Panc1 (cell line): ENCODE results near the gene GDF2. TPM values are rescaled to one million over a fixed set of nuclear protein-coding genes. Genes with fewer than 3 reads are reported as not detected.

Experiments used
- ATAC-seq: fragments of 200-7000 bp; cut with Tn5 transposase; 2 replicates; pipeline ENCODE4 v1.9.1; 2020; ENCODE audit warnings: mild to moderate bottlenecking, moderate library complexity
- BruUV-seq: library from RNA; stranded (reverse); fragments of 400-500 nt; replicated peaks from 2 replicates; lab custom pipeline; 2021; lab: Mats Ljungman, UMichigan
- CTCF ChIA-PET: fragments of 300-600 bp; sonication (Branson Sonifier 250); formaldehyde crosslinking; loops from one replicate; lab custom pipeline; 2022; ENCODE audit warnings: antibody characterized with exemption; lab: Charles Lee
- POLR2A ChIA-PET: fragments of 300-600 bp; sonication (Branson Sonifier 250); formaldehyde crosslinking; loops from one replicate; lab custom pipeline; 2022; ENCODE audit warnings: antibody characterized with exemption; lab: Charles Lee
- DNase-seq: peaks from one replicate; pipeline ENCODE4 v3.0.0-alpha.2; 2010; ENCODE audit warnings: low read depth, low spot score
- H3K27ac ChIP-seq: 2 replicates; pipeline ENCODE4 v1.5.1; 2011; ENCODE audit warnings: mild to moderate bottlenecking, low read length, inconsistent platforms
- H3K27me3 ChIP-seq: fragments of 200-500 bp; sonication (Bioruptor generic); 2 replicates; pipeline ENCODE4 v1.6.0; 2014; ENCODE audit warnings: low read length, inconsistent platforms; ENCODE audit not compliant: control insufficient read depth, insufficient read depth
- H3K36me3 ChIP-seq: fragments of 200-500 bp; sonication (Bioruptor generic); 2 replicates; pipeline ENCODE4 v1.5.1; 2014; ENCODE audit warnings: inconsistent platforms, mild to moderate bottlenecking, low read length, moderate library complexity; ENCODE audit not compliant: control insufficient read depth, insufficient read depth
- H3K4me1 ChIP-seq: 2 replicates; pipeline ENCODE4 v1.5.1; 2011; ENCODE audit warnings: inconsistent platforms, mild to moderate bottlenecking, low read length, moderate library complexity; ENCODE audit not compliant: control insufficient read depth, insufficient read depth
- H3K4me3 ChIP-seq, 2 experiments: 2 replicates each; pipeline ENCODE4 v1.5.1; 2011 to 2012; ENCODE audit warnings: low read depth in 2 of 2, low read length in 2 of 2, mild to moderate bottlenecking in 2 of 2, inconsistent platforms in 1 of 2, moderate library complexity in 1 of 2
- H3K9me3 ChIP-seq: fragments of 200-500 bp; sonication (Bioruptor generic); 2 replicates; pipeline ENCODE4 v1.5.1; 2014; ENCODE audit warnings: low read depth, mild to moderate bottlenecking, inconsistent platforms, low read length, moderate library complexity; ENCODE audit not compliant: control insufficient read depth, insufficient read depth
- POLR2AphosphoS5 ChIP-seq: IDR thresholded peaks from 2 replicates; pipeline ENCODE4 v1.6.1; 2012; ENCODE audit warnings: mild to moderate bottlenecking, low read depth, low read length, moderate library complexity
- SIN3A ChIP-seq: IDR thresholded peaks from 2 replicates; pipeline ENCODE4 v1.6.1; 2012; ENCODE audit warnings: low read depth, mild to moderate bottlenecking, low read length, moderate library complexity, borderline replicate concordance; ENCODE audit not compliant: insufficient read depth
- TCF7L2 ChIP-seq: IDR thresholded peaks from 2 replicates; pipeline ENCODE4 v1.6.1; 2011; ENCODE audit warnings: mild to moderate bottlenecking, low read depth, low read length, inconsistent platforms
- in situ Hi-C: cut with HindIII; loops from 2 replicates; pipeline ENCODE4 v1.10.0; 2016; ENCODE audit warnings: low sequenced_read_pairs, low pct_unique_long_range_greater_than_20kb
- intact Hi-C: fragments of 100-400 bp; cut with micrococcal nuclease; formaldehyde crosslinking; loops from one replicate; pipeline ENCODE4 v1.10.0; 2022; ENCODE audit not compliant: unreplicated experiment
- total RNA-seq: library from RNA; stranded (reverse); gene quantifications from one replicate; pipeline ENCODE4 v1.2.1, GENCODE V29; 2021; ENCODE audit not compliant: unreplicated experiment
- TF ChIP-seq, protein P1 (sequence below): fragments of 450-650 bp; IDR thresholded peaks from 2 replicates; pipeline ENCODE4 v1.5.1; 2017; ENCODE audit warnings: mild to moderate bottlenecking
- TF ChIP-seq, protein P2 (sequence below), 2 experiments: IDR thresholded peaks; 2 replicates each; pipeline ENCODE4 v1.6.1; 2011 to 2012; ENCODE audit warnings: low read depth in 2 of 2, control low read depth in 1 of 2, low read length in 1 of 2, mild to moderate bottlenecking in 1 of 2, moderate library complexity in 1 of 2; ENCODE audit not compliant: insufficient read depth in 1 of 2

Gene GDF2
- total RNA-seq, 1 experiment from 2014 or later, result not detected

DNA sequence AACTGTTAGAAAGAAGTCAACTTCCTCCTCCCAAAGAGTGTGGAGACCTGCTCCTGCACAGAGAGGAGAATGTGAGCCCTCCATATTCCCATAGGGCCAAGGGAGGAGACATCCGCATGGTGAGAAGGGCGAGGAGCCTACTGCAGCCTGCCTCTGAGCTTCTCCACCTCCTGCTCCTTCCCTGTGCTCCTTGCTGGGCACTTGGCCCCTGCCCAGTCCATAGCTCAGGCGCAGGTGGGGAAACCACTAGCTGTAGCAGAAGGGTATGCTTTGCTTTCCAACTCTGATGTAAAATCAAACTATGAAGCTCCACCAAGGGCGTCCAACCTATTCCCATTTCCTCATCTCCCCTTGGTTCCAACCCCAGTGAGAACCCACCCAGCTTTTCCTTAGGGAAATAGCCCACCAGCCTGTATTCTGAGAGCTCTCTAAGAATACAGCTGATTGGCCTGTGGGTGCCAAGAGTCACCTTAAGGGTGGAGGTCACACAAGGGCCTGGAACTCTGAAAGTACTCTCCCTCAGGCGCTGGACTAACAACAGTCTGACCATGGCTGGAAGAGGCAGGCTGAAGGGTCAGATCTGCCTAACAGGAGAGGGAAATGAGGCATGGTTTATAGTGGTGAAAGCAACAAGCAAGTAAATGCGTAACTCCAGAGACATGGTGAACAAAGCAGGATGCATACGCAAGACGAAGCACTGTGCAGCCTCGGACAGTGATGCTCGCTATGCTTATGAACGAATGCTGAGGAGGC, 47.9 kb downstream of the GDF2 start:
- no TSS peak for BruUV-seq
- ChIA-PET POLR2A (no interaction called here), CTCF (no interaction called here)
- in situ Hi-C loops (no loop called here), intact Hi-C loops (no loop called here)
- ATAC-seq, result no peak
- Histone ChIP-seq H3K9me3 (no peaks in the 10 kb centered on the region), H3K36me3 (no peaks in the 10 kb centered on the region), H3K27me3 (no peaks in the 10 kb centered on the region), H3K4me3 (no peak overlapping the region), H3K27ac (no peak overlapping the region), H3K4me1 (no peaks in the 10 kb centered on the region)
- TF ChIP-seq POLR2AphosphoS5, result no peak
- TF ChIP-seq, protein P1, sequence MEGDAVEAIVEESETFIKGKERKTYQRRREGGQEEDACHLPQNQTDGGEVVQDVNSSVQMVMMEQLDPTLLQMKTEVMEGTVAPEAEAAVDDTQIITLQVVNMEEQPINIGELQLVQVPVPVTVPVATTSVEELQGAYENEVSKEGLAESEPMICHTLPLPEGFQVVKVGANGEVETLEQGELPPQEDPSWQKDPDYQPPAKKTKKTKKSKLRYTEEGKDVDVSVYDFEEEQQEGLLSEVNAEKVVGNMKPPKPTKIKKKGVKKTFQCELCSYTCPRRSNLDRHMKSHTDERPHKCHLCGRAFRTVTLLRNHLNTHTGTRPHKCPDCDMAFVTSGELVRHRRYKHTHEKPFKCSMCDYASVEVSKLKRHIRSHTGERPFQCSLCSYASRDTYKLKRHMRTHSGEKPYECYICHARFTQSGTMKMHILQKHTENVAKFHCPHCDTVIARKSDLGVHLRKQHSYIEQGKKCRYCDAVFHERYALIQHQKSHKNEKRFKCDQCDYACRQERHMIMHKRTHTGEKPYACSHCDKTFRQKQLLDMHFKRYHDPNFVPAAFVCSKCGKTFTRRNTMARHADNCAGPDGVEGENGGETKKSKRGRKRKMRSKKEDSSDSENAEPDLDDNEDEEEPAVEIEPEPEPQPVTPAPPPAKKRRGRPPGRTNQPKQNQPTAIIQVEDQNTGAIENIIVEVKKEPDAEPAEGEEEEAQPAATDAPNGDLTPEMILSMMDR, result no peak
- TF ChIP-seq SIN3A, result no peak
- TF ChIP-seq TCF7L2, result no peak
- TF ChIP-seq, protein P2, sequence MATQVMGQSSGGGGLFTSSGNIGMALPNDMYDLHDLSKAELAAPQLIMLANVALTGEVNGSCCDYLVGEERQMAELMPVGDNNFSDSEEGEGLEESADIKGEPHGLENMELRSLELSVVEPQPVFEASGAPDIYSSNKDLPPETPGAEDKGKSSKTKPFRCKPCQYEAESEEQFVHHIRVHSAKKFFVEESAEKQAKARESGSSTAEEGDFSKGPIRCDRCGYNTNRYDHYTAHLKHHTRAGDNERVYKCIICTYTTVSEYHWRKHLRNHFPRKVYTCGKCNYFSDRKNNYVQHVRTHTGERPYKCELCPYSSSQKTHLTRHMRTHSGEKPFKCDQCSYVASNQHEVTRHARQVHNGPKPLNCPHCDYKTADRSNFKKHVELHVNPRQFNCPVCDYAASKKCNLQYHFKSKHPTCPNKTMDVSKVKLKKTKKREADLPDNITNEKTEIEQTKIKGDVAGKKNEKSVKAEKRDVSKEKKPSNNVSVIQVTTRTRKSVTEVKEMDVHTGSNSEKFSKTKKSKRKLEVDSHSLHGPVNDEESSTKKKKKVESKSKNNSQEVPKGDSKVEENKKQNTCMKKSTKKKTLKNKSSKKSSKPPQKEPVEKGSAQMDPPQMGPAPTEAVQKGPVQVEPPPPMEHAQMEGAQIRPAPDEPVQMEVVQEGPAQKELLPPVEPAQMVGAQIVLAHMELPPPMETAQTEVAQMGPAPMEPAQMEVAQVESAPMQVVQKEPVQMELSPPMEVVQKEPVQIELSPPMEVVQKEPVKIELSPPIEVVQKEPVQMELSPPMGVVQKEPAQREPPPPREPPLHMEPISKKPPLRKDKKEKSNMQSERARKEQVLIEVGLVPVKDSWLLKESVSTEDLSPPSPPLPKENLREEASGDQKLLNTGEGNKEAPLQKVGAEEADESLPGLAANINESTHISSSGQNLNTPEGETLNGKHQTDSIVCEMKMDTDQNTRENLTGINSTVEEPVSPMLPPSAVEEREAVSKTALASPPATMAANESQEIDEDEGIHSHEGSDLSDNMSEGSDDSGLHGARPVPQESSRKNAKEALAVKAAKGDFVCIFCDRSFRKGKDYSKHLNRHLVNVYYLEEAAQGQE (IDR thresholded peaks at IDR 0.05; ENCODE audit: insufficient read depth in 1 of 2, low read depth in 2 of 2, low read length in 1 of 2), result no peak
- no peak for DNase-seq

DNA sequence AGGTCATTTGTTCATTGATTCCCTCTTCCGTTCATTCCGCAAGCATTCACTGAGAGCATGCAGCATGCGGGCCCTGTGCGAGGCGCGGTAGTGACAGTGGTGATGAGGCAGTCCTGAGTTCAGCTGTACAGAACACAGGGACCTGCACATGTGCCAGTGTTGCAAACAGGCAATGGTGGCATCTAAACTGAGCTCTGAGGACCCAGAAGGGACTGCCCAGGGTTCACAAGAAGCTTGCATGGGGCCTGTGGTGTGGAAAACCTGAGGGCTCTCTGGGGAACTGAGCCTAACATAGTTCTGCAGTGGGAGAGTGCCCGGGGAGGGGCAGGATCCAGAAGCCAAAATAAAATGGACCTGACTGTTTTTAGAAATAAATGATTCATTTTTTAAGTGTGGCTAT, 48.6 kb downstream of the GDF2 start:
- TF ChIP-seq SIN3A (no peak), TCF7L2 (no peak), POLR2AphosphoS5 (no peak)
- TF ChIP-seq, protein P2 (IDR thresholded peaks at IDR 0.05; ENCODE audit: insufficient read depth in 1 of 2, low read depth in 2 of 2, low read length in 1 of 2), result no peak
- TF ChIP-seq, protein P1, result no peak
- no peaks in the 10 kb centered on the region for H3K9me3 ChIP-seq
- no peaks in the 10 kb centered on the region for H3K4me1 ChIP-seq
- no peak for DNase-seq
- H3K27me3 ChIP-seq, result no peaks in the 10 kb centered on the region
- no peak for ATAC-seq
- in situ Hi-C loops, result no loop called here
- no peaks in the 10 kb centered on the region for H3K36me3 ChIP-seq
- H3K27ac ChIP-seq, result no peak overlapping the region
- ChIA-PET CTCF (no interaction called here), POLR2A (no interaction called here)
- no peak overlapping the region for H3K4me3 ChIP-seq
- intact Hi-C loops, result no loop called here
- BruUV-seq, result no TSS peak
